ENCODE data around the gene ISLR. TPM values are rescaled to one million over a fixed set of nuclear protein-coding genes. Genes with fewer than 3 reads are reported as not detected.

ISLR gene
- total RNA-seq, 2 donors from 2014 or later = 10.5 to 15.8 TPM

- no peak overlapping the region for H3K4me3 ChIP-seq
- WGBS, 2 donors = 80 to 84% methylated on average over 2 of the region's 2 CpGs
- H3K27me3 ChIP-seq = peaks cover 0 to 28% of the 10 kb centered on the region in 2 donors
- ATAC-seq = no peak
- TF ChIP-seq CTCF (IDR thresholded peaks at IDR 0.05) (no peak), POLR2A (IDR thresholded peaks at IDR 0.05) (no peak)
- intact Hi-C loops (cut with DNase I) = no loop called here
- H3K27ac ChIP-seq = no peak overlapping the region
- H3K4me1 ChIP-seq = peaks cover 27% of the 10 kb centered on the region
- no peaks in the 10 kb centered on the region for H3K9me3 ChIP-seq
- no peaks in the 10 kb centered on the region for H3K36me3 ChIP-seq (replicated peaks in 1 of 2; ENCODE audit: insufficient read depth in 1 of 2, low read depth in 2 of 2)
- no peak for DNase-seq
Measured at GRCh38 chr15:74137537-74137894, 36.0 kb upstream of the ISLR start.

- Histone ChIP-seq H3K9me3 (no peaks in the 10 kb centered on the region), H3K27ac (no peak overlapping the region), H3K4me1 (peaks cover 27% of the 10 kb centered on the region), H3K27me3 (peaks cover 0 to 22% of the 10 kb centered on the region in 2 donors), H3K4me3 (no peak overlapping the region), H3K36me3 (replicated peaks in 1 of 2; ENCODE audit: insufficient read depth in 1 of 2, low read depth in 2 of 2) (no peaks in the 10 kb centered on the region)
- DNase-seq (no peak), ATAC-seq (no peak)
- WGBS, 2 donors = 79 to 85% methylated on average over 2 to 4 of the region's 4 CpGs
- intact Hi-C loops (cut with DNase I) = no loop called here
- TF ChIP-seq CTCF (IDR thresholded peaks at IDR 0.05) (no peak), POLR2A (IDR thresholded peaks at IDR 0.05) (no peak)
Measured at GRCh38 chr15:74138642-74139041, 34.9 kb upstream of the ISLR start.

GRCh38 chr15:74141591-74141990 lies 31.9 kb upstream of the ISLR start:
- no peak overlapping the region for H3K27ac ChIP-seq
- H3K4me3 ChIP-seq = no peak overlapping the region
- intact Hi-C loops (cut with DNase I) = no loop called here
- 88 to 100% methylated on average over 1 of the region's 1 CpG for WGBS, 2 donors
- ATAC-seq (no peak), DNase-seq (no peak)
- TF ChIP-seq POLR2A (IDR thresholded peaks at IDR 0.05) = no peak
- no peak for TF ChIP-seq CTCF (IDR thresholded peaks at IDR 0.05)
- H3K4me1 ChIP-seq = peaks cover 4% of the 10 kb centered on the region
- H3K27me3 ChIP-seq = peaks cover 0 to 8% of the 10 kb centered on the region in 2 donors
- no peaks in the 10 kb centered on the region for H3K36me3 ChIP-seq (replicated peaks in 1 of 2; ENCODE audit: insufficient read depth in 1 of 2, low read depth in 2 of 2)
- H3K9me3 ChIP-seq = no peaks in the 10 kb centered on the region

GRCh38 chr15:74144153-74144775 lies 29.2 kb upstream of the ISLR start:
- Histone ChIP-seq H3K9me3 (no peaks in the 10 kb centered on the region), H3K27ac (no peak overlapping the region), H3K36me3 (replicated peaks in 1 of 2; ENCODE audit: insufficient read depth in 1 of 2, low read depth in 2 of 2) (no peaks in the 10 kb centered on the region), H3K4me3 (no peak overlapping the region), H3K27me3 (no peaks in the 10 kb centered on the region), H3K4me1 (no peaks in the 10 kb centered on the region)
- DNase-seq (no peak), ATAC-seq (no peak)
- intact Hi-C loops (cut with DNase I) = no loop called here
- 50 to 58% methylated on average over 6 of the region's 6 CpGs for WGBS, 2 donors
- TF ChIP-seq POLR2A (IDR thresholded peaks at IDR 0.05) = no peak
- no peak for TF ChIP-seq CTCF (IDR thresholded peaks at IDR 0.05)

GRCh38 chr15:74146277-74146800 lies 27.2 kb upstream of the ISLR start:
- TF ChIP-seq CTCF (IDR thresholded peaks at IDR 0.05) (no peak), POLR2A (IDR thresholded peaks at IDR 0.05) (no peak)
- WGBS, 2 donors = 81 to 100% methylated on average over 1 of the region's 1 CpG
- H3K27me3 ChIP-seq = no peaks in the 10 kb centered on the region
- H3K36me3 ChIP-seq (replicated peaks in 1 of 2; ENCODE audit: insufficient read depth in 1 of 2, low read depth in 2 of 2) = no peaks in the 10 kb centered on the region
- DNase-seq (no peak), ATAC-seq (no peak)
- no peaks in the 10 kb centered on the region for H3K4me1 ChIP-seq
- H3K27ac ChIP-seq = no peak overlapping the region
- H3K9me3 ChIP-seq = no peaks in the 10 kb centered on the region
- intact Hi-C loops (cut with DNase I) = no loop called here
- H3K4me3 ChIP-seq = no peak overlapping the region

All from body of pancreas (tissue), 4 donors.